SK-N-SH treated with all-trans-retinoic acid at 6 μM for 48 hours (cell line): ENCODE results near the gene TRIP4.
A peak's percentile ranks its signal among the peaks of the same experiment; 100 is the strongest.

Experiments used
- ATAC-seq: fragments of 200-7000 bp; cut with Tn5 transposase; 3 replicates; pipeline ENCODE4 v1.9.1; 2020; ENCODE audit warnings: mild to moderate bottlenecking, moderate library complexity
- ARNTL ChIP-seq: fragments of 450-650 bp; formaldehyde crosslinking; IDR thresholded peaks from 2 replicates; pipeline ENCODE4 v1.5.0; 2020; ENCODE audit warnings: low read depth, mild to moderate bottlenecking, moderate library complexity, borderline replicate concordance
- BACH2 ChIP-seq: fragments of 250-450 bp; sonication (Bioruptor Pico); IDR thresholded peaks from 2 replicates; pipeline ENCODE4 v1.9.0; 2021; ENCODE audit warnings: mild to moderate bottlenecking, borderline replicate concordance
- CREB5 ChIP-seq: fragments of 250-450 bp; sonication (Bioruptor Pico); IDR thresholded peaks from 2 replicates; pipeline ENCODE4 v1.5.1; 2020; ENCODE audit warnings: low read depth, mild to moderate bottlenecking, moderate library complexity
- CSRNP3 ChIP-seq: fragments of 250-450 bp; sonication (Bioruptor Pico); IDR thresholded peaks from 2 replicates; pipeline ENCODE4 v1.5.1; 2021; ENCODE audit warnings: mild to moderate bottlenecking, moderate library complexity
- GLIS3 ChIP-seq: fragments of 250-450 bp; sonication (Bioruptor Pico); IDR thresholded peaks from 2 replicates; pipeline ENCODE4 v1.5.0; 2020; ENCODE audit warnings: mild to moderate bottlenecking, moderate library complexity
- OSR1 ChIP-seq: fragments of 250-450 bp; sonication (Bioruptor Pico); IDR thresholded peaks from 2 replicates; pipeline ENCODE4 v1.8.0; 2022; ENCODE audit warnings: moderate library complexity, mild to moderate bottlenecking, inconsistent platforms
- PATZ1 ChIP-seq: fragments of 250-450 bp; sonication (Bioruptor Pico); IDR thresholded peaks from 2 replicates; pipeline ENCODE4 v1.8.0; 2020; ENCODE audit warnings: mild to moderate bottlenecking, moderate library complexity, borderline replicate concordance
- SNAI2 ChIP-seq: fragments of 250-450 bp; sonication (Bioruptor Pico); IDR thresholded peaks from 2 replicates; pipeline ENCODE4 v1.5.0; 2020; ENCODE audit warnings: mild to moderate bottlenecking, moderate library complexity
- TCF4 ChIP-seq: fragments of 250-450 bp; sonication (Bioruptor Pico); IDR thresholded peaks from 2 replicates; pipeline ENCODE4 v1.8.0; 2021; ENCODE audit warnings: mild to moderate bottlenecking, moderate library complexity, borderline replicate concordance
- TOX ChIP-seq: fragments of 250-450 bp; sonication (Bioruptor Pico); IDR thresholded peaks from 2 replicates; pipeline ENCODE4 v1.8.0; 2021; ENCODE audit warnings: mild to moderate bottlenecking, moderate library complexity, borderline replicate concordance
- ZC3H10 ChIP-seq: fragments of 250-450 bp; sonication (Bioruptor Pico); IDR thresholded peaks from 2 replicates; pipeline ENCODE4 v1.5.1; 2021; ENCODE audit warnings: mild to moderate bottlenecking, moderate library complexity
- ZFP3 ChIP-seq: fragments of 250-450 bp; sonication (Bioruptor Pico); IDR thresholded peaks from 2 replicates; pipeline ENCODE4 v1.5.0; 2020; ENCODE audit warnings: mild to moderate bottlenecking, moderate library complexity
- ZFP30 ChIP-seq: fragments of 450-650 bp; formaldehyde crosslinking; IDR thresholded peaks from 2 replicates; pipeline ENCODE4 v1.5.0; 2022; ENCODE audit warnings: mild to moderate bottlenecking, moderate library complexity
- ZNF565 ChIP-seq: fragments of 450-650 bp; formaldehyde crosslinking; conservative IDR thresholded peaks from 2 replicates; pipeline ENCODE4 v1.5.0; 2020; ENCODE audit warnings: low read depth, mild to moderate bottlenecking, moderate library complexity
- TF ChIP-seq, protein P1 (sequence below): fragments of 250-450 bp; sonication (Bioruptor Pico); IDR thresholded peaks from 2 replicates; pipeline ENCODE4 v1.5.0; 2020; ENCODE audit warnings: mild to moderate bottlenecking, moderate library complexity

Gene TRIP4

GRCh38 chr15:64460206-64460723 is 72.6 kb downstream of the TRIP4 start, which contains the start of gene ZNF609 (continued):
- 0 out of 2 replicates have a peak, but pooled peaks have one; percentile 42 for TF ChIP-seq PATZ1 (CRISPR knock-in tag)
- TF ChIP-seq, protein P1, sequence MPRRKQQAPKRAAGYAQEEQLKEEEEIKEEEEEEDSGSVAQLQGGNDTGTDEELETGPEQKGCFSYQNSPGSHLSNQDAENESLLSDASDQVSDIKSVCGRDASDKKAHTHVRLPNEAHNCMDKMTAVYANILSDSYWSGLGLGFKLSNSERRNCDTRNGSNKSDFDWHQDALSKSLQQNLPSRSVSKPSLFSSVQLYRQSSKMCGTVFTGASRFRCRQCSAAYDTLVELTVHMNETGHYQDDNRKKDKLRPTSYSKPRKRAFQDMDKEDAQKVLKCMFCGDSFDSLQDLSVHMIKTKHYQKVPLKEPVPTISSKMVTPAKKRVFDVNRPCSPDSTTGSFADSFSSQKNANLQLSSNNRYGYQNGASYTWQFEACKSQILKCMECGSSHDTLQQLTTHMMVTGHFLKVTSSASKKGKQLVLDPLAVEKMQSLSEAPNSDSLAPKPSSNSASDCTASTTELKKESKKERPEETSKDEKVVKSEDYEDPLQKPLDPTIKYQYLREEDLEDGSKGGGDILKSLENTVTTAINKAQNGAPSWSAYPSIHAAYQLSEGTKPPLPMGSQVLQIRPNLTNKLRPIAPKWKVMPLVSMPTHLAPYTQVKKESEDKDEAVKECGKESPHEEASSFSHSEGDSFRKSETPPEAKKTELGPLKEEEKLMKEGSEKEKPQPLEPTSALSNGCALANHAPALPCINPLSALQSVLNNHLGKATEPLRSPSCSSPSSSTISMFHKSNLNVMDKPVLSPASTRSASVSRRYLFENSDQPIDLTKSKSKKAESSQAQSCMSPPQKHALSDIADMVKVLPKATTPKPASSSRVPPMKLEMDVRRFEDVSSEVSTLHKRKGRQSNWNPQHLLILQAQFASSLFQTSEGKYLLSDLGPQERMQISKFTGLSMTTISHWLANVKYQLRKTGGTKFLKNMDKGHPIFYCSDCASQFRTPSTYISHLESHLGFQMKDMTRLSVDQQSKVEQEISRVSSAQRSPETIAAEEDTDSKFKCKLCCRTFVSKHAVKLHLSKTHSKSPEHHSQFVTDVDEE (CRISPR knock-in tag) = peak; percentile 49; the same call in 1 of the 2 replicates
- no peak for TF ChIP-seq TOX (CRISPR knock-in tag)
- TF ChIP-seq CREB5 (CRISPR knock-in tag) = no peak
- peak; percentile 68; the same call in 1 of the 2 replicates for TF ChIP-seq ZFP3
- no peak for TF ChIP-seq ZFP30

DNA sequence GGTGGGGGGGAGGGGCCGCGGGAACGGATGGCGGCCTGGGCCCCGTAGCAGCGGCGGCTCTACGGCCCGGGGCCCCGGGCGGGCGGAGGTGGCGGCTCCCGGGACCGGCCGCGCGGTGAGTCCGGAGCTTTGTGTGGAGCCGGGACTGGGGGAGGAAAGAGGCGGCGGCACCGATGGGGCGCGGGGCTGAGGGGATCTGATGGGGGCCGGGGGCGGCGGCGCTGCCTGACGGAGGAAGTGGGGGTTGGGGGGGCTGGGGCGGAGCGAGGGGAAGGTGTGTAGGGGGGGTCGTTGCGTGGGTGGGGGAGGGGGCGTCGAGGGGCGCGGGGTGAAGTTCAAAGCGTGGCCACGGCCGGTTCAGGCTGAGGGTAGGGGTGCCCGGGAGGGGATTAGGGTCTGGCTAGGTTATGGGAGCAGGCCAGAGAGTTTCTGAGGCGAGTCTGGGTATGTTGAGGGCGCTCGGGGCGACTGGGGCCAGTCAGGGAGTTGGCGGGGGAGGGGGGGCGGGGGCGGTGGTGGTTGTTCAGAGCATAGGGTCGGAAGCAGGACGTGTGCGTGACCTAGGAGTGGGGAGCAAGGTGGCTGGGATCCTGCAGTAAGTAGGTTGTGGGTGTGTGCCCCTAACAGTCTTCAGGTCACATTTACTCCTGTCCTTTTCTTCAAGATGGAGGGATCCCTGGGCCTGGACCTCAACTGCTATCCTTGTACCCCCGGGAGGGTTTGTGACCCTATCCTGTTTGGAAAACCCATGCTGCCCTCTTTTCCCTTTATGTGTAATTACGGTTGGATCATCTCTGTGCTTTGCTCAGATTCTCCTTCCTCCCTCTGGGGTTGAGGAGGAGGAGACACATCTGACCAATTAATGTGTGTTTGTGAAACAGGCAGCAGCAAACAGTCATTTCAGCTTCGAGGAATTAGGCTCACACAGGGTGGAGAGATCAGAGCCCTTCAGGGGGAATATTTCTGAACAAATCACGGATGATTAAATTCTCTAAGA is 73.4 kb downstream of the TRIP4 start:
- ATAC-seq = peak; percentile 74
- TF ChIP-seq OSR1 (CRISPR knock-in tag) (no peak), CSRNP3 (no peak), BACH2 (CRISPR knock-in tag) (no peak), PATZ1 (CRISPR knock-in tag) (no peak), TOX (CRISPR knock-in tag) (no peak), ZFP30 (no peak), GLIS3 (no peak), CREB5 (CRISPR knock-in tag) (no peak), SNAI2 (CRISPR knock-in tag) (no peak), ARNTL (no peak), ZC3H10 (no peak), ZNF565 (CRISPR knock-in tag) (no peak), ZFP3 (no peak), TCF4 (CRISPR knock-in tag) (no peak)
- TF ChIP-seq, protein P1 (CRISPR knock-in tag) = no peak
- TF ChIP-seq, all 23 proteins: peak for 0
